ENCODE measurements around the gene SLC38A10. TPM values are rescaled to one million over a fixed set of nuclear protein-coding genes. Genes with fewer than 3 reads are reported as not detected.

SLC38A10 gene
- total RNA-seq, 1 donor from 2014 or later, result 35.5 TPM

- no peak overlapping the region for H3K4me3 ChIP-seq (ENCODE audit: low read depth, low read length)
- DNase-seq (ENCODE audit: low read depth) (no peak), FAIRE-seq (no peak)
- no peaks in the 10 kb centered on the region for H3K27me3 ChIP-seq (ENCODE audit: control insufficient read depth, insufficient read depth, low read length)
- TF ChIP-seq CTCF (IDR thresholded peaks at IDR 0.05; ENCODE audit: insufficient read depth, low read length, severe bottlenecking), result no peak
- H3K36me3 ChIP-seq (ENCODE audit: control insufficient read depth, insufficient read depth, low read length), result peaks cover 14% of the 10 kb centered on the region
These were observed 42.1 kb downstream of the SLC38A10 start for GRCh38 chr17:81252987-81253329.

- Histone ChIP-seq H3K4me3 (ENCODE audit: low read depth, low read length) (no peak overlapping the region), H3K27me3 (ENCODE audit: control insufficient read depth, insufficient read depth, low read length) (no peaks in the 10 kb centered on the region), H3K36me3 (ENCODE audit: control insufficient read depth, insufficient read depth, low read length) (peaks cover 13% of the 10 kb centered on the region)
- DNase-seq (ENCODE audit: low read depth) (no peak), FAIRE-seq (no peak)
- no peak for TF ChIP-seq CTCF (IDR thresholded peaks at IDR 0.05; ENCODE audit: insufficient read depth, low read length, severe bottlenecking)
These were observed 42.7 kb downstream of the SLC38A10 start for GRCh38 chr17:81252326-81252986.

GRCh38 chr17:81251709-81252301 lies 43.3 kb downstream of the SLC38A10 start:
- peaks cover 13% of the 10 kb centered on the region for H3K36me3 ChIP-seq (ENCODE audit: control insufficient read depth, insufficient read depth, low read length)
- H3K4me3 ChIP-seq (ENCODE audit: low read depth, low read length), result no peak overlapping the region
- no peak for TF ChIP-seq CTCF (IDR thresholded peaks at IDR 0.05; ENCODE audit: insufficient read depth, low read length, severe bottlenecking)
- no peaks in the 10 kb centered on the region for H3K27me3 ChIP-seq (ENCODE audit: control insufficient read depth, insufficient read depth, low read length)
- no peak for FAIRE-seq
- DNase-seq (ENCODE audit: low read depth), result no peak

- no peak for TF ChIP-seq CTCF (IDR thresholded peaks at IDR 0.05; ENCODE audit: insufficient read depth, low read length, severe bottlenecking)
- Histone ChIP-seq H3K36me3 (ENCODE audit: control insufficient read depth, insufficient read depth, low read length) (peaks cover 13% of the 10 kb centered on the region), H3K27me3 (ENCODE audit: control insufficient read depth, insufficient read depth, low read length) (no peaks in the 10 kb centered on the region), H3K4me3 (ENCODE audit: low read depth, low read length) (no peak overlapping the region)
- no peak for DNase-seq (ENCODE audit: low read depth)
- no peak for FAIRE-seq
These were observed 43.9 kb downstream of the SLC38A10 start for GRCh38 chr17:81251094-81251708.

GRCh38 chr17:81250286-81251093 lies 44.6 kb downstream of the SLC38A10 start:
- H3K36me3 ChIP-seq (ENCODE audit: control insufficient read depth, insufficient read depth, low read length), result peaks cover 15% of the 10 kb centered on the region
- no peak for FAIRE-seq

More at GRCh38 chr17:81250286-81251093, 44.6 kb downstream of the SLC38A10 start:
- Histone ChIP-seq H3K27me3 (ENCODE audit: control insufficient read depth, insufficient read depth, low read length) (no peaks in the 10 kb centered on the region), H3K4me3 (ENCODE audit: low read depth, low read length) (no peak overlapping the region)
- TF ChIP-seq CTCF (IDR thresholded peaks at IDR 0.05; ENCODE audit: insufficient read depth, low read length, severe bottlenecking), result no peak
- DNase-seq (ENCODE audit: low read depth), result no peak
